ENCODE results near the gene DAAM1. TPM values are rescaled to one million over a fixed set of nuclear protein-coding genes. Genes with fewer than 3 reads are reported as not detected.
A peak's percentile ranks its signal among the peaks of the same experiment; 100 is the strongest.

Gene DAAM1
- total and polyA plus RNA-seq, 4 donors = 10.4 to 93.3 (median 60.8) TPM

DNA sequence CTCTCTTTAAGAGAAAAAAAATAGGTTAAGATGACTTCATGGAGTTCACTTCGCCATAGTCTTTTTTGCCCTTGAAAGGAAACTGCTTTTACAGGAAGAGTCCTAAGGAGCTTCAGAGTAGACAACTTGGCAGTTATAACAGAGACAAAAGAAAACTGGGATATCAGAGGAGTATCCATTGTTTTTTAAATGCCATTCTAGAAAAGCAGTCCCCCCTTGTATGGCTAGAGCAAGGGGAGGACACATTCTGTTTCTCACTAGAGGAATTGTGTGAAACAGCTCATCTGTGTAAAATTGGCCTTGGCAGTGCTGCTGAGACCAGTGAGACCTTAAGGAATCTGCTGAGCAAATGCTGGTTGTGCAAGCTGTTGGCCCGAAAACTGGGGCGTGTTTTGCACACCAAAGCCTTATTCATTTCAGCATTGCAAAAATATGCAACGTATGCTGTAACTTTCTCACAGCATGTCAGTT, 148.7 kb downstream of the DAAM1 start:
- ATAC-seq (ENCODE audit: low FRiP score) = peak; percentile 68
- H3K36me3 ChIP-seq (ENCODE audit: control insufficient read depth in 1 of 2, insufficient read depth in 2 of 2, low read length in 1 of 2) = no peaks in the 10 kb centered on the region
- H3K27me3 ChIP-seq (ENCODE audit: control insufficient read depth in 1 of 2, insufficient read depth in 2 of 2, low read length in 1 of 2) = no peaks in the 10 kb centered on the region
- H3K4me1 ChIP-seq (ENCODE audit: control insufficient read depth in 1 of 2, insufficient read depth in 2 of 2, low read length in 2 of 2) = peaks cover 7 to 9% of the 10 kb centered on the region in 2 donors
- intact Hi-C loops (cut with DNase I) = loop anchor here (10.0 kb wide), 2 partner anchors 62 to 702 kb away; partner anchors contain the start of gene DACT1 (in 1 of the 2)
- WGBS, 2 donors = 6 to 8% methylated on average over 4 of the region's 4 CpGs
- no peaks in the 10 kb centered on the region for H3K9me3 ChIP-seq (ENCODE audit: control insufficient read depth, low read length)
- peak; percentile 82 to 87 for DNase-seq
- no peak overlapping the region for H3K4me3 ChIP-seq (ENCODE audit: low read length in 2 of 2)
- H3K27ac ChIP-seq (ENCODE audit: low read depth in 1 of 2, low read length in 2 of 2) = peak overlapping the region; percentile 72 to 86

DNA sequence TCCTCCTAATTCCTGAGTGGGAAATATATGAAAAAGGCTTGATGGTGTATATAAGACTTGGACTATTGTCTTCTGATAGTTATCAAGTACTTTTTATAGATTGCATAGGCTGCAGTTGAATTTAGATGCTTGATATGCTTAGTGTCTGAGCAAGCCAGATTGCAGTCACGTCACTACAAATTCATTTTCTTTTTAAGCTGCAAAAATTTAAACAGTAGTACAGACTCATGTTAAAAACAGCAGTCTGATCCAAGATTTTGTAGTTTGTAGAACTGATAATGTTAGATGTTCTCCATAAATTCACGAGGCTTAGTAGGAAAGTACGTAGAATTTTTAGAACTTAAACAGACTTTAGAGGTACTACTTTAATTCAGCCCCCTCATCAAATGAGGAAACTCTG, 150.3 kb downstream of the DAAM1 start:
- no peak for ATAC-seq (ENCODE audit: low FRiP score)
- intact Hi-C loops (cut with DNase I) = loop anchor here (10.0 kb wide), 2 partner anchors 64 to 704 kb away; partner anchors contain the start of gene DACT1 (in 1 of the 2)
- 20 to 22% methylated on average over 3 of the region's 3 CpGs for WGBS, 2 donors
- no peak for DNase-seq
- Histone ChIP-seq H3K27me3 (ENCODE audit: control insufficient read depth in 1 of 2, insufficient read depth in 2 of 2, low read length in 1 of 2) (no peaks in the 10 kb centered on the region), H3K4me1 (ENCODE audit: control insufficient read depth in 1 of 2, insufficient read depth in 2 of 2, low read length in 2 of 2) (peaks cover 4 to 9% of the 10 kb centered on the region in 2 donors), H3K27ac (ENCODE audit: low read depth in 1 of 2, low read length in 2 of 2) (no peak overlapping the region), H3K9me3 (ENCODE audit: control insufficient read depth, low read length) (no peaks in the 10 kb centered on the region), H3K36me3 (ENCODE audit: control insufficient read depth in 1 of 2, insufficient read depth in 2 of 2, low read length in 1 of 2) (no peaks in the 10 kb centered on the region), H3K4me3 (ENCODE audit: low read length in 2 of 2) (no peak overlapping the region)

DNA sequence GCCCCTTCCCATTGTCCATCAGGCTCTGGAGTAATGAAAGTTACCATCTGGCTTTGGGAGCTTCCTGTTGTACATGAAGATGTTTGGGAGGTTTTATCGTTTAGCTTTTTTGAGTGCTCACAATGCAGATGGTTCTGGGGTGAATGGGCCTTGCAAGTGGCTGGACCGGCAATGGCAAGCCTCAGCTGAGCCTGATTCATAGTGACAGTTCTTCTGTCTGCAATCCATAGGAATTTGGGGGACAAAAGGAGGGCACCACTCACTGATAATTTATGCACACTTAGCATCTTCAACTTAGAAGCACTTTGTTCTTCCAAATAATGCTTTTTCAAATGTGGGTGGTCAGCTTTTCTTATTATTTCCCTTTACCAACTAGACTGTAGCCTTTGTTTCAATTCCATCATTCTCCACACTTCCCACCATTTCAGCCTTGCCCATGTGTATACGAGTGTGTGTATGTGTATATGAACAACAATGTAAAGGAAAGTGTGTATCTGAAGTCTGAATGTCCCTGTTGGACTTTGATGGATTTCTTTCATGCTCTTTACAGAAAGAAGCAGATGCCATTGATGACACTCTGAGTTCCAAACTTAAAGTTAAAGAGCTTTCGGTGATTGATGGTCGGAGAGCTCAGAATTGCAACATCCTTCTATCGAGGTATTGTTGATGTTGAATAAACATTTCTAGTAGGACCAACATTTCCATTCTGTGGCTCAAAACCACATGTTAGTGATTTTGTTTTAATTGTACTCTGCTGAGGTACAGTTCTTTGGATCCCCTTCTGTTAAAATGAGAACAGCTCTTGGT, 151.3 kb downstream of the DAAM1 start:
- intact Hi-C loops (cut with DNase I) = loop anchor here (10.0 kb wide), 2 partner anchors 65 to 705 kb away; partner anchors contain the start of gene DACT1 (in 1 of the 2)
- no peaks in the 10 kb centered on the region for H3K36me3 ChIP-seq (ENCODE audit: control insufficient read depth in 1 of 2, insufficient read depth in 2 of 2, low read length in 1 of 2)
- no peak overlapping the region for H3K4me3 ChIP-seq (ENCODE audit: low read length in 2 of 2)
- WGBS, 2 donors = 91 to 92% methylated on average over 6 of the region's 6 CpGs
- no peak for DNase-seq
- H3K27me3 ChIP-seq (ENCODE audit: control insufficient read depth in 1 of 2, insufficient read depth in 2 of 2, low read length in 1 of 2) = no peaks in the 10 kb centered on the region
- H3K4me1 ChIP-seq (ENCODE audit: control insufficient read depth in 1 of 2, insufficient read depth in 2 of 2, low read length in 2 of 2) = peaks cover 4 to 11% of the 10 kb centered on the region in 2 donors
- H3K27ac ChIP-seq (ENCODE audit: low read depth in 1 of 2, low read length in 2 of 2) = peak overlapping the region; percentile 28 to 62
- no peak for ATAC-seq (ENCODE audit: low FRiP score)
- H3K9me3 ChIP-seq (ENCODE audit: control insufficient read depth, low read length) = no peaks in the 10 kb centered on the region

DNA sequence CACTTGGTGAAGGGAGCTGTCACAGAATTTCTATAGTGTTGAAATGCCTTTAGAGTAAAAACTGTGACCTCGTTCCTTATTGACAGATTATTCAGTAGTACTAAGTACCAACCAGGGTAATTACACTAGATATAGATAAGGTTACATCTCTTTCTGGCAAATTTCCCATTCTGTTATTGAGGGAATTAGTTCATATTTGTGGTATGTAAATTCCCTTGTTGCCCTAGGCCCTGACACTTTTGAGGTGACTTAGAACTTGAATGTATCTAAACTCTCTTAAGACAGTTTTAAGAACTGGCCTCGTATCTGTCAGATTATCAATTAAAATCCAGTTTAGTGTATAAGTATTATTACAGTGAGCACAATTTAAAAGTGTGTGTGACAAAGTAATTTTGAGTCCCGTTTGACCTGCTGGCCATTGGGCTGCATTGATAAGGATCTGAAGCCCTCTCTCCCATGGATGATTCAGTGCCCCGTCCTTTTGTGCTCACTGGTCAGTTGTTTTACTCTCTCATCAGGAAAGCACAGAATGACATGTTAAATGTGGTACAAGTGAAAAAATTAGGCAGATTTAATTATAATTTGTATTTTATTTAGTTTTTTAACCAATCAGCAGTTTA, 153.5 kb downstream of the DAAM1 start:
- WGBS, 2 donors = 72 to 80% methylated on average over 4 of the region's 4 CpGs
- intact Hi-C loops (cut with DNase I) = loop anchor here in 1 of 2 donors (10.0 kb wide), 1 partner anchor 67 kb away; no protein-coding TSS in a partner anchor
- Histone ChIP-seq H3K4me1 (ENCODE audit: control insufficient read depth in 1 of 2, insufficient read depth in 2 of 2, low read length in 2 of 2) (peaks cover 4 to 20% of the 10 kb centered on the region in 2 donors), H3K4me3 (ENCODE audit: low read length in 2 of 2) (no peak overlapping the region), H3K27me3 (ENCODE audit: control insufficient read depth in 1 of 2, insufficient read depth in 2 of 2, low read length in 1 of 2) (no peaks in the 10 kb centered on the region), H3K27ac (ENCODE audit: low read depth in 1 of 2, low read length in 2 of 2) (no peak overlapping the region), H3K9me3 (ENCODE audit: control insufficient read depth, low read length) (no peaks in the 10 kb centered on the region), H3K36me3 (ENCODE audit: control insufficient read depth in 1 of 2, insufficient read depth in 2 of 2, low read length in 1 of 2) (no peaks in the 10 kb centered on the region)
- ATAC-seq (ENCODE audit: low FRiP score) (no peak), DNase-seq (no peak)

DNA sequence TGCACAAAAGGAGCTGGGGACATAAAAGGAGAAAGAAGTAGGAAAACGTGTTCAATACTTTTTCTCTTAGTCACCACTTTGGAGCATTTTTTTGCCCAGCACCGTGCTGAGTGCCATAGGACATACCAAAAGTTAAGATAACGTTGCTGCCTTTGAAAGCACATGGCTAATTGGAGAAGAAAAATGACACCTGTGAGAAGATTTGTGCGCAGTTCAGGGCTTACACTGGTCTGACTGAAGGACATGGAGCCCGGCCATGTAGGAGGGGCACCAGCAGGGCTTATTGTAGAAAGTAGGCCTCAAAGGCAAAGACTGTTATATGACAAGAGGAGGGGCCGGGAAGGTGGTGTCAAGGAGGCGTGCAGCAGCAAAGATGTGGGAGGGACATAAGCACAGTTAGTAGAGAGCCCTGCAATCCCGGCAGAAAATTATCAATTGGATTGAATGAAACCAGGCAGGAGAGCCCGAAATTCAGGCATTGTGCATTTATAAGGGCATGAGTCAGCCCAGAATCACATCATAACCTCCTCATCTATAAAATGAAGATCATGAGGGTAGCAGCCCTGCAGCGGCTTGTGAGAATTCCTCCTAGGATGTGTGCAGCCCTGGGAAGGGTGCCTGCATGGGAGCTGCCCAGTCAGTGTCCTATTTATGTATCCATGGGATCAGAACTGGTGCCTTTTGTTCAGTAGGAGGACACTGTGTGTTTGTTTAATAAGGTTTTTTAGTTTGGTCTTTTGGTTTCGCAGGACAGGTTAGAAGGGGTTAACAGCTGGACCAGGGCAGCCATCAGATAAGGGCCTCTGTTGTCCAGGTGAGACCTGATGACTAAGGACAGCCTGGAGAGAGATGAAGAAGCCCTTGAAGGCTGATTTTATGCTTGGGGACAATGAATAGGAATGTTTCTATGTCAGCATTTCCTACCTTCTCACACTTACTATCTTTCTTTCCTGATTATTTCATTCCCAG, 154.3 kb downstream of the DAAM1 start:
- no peaks in the 10 kb centered on the region for H3K36me3 ChIP-seq (ENCODE audit: control insufficient read depth in 1 of 2, insufficient read depth in 2 of 2, low read length in 1 of 2)
- H3K27me3 ChIP-seq (ENCODE audit: control insufficient read depth in 1 of 2, insufficient read depth in 2 of 2, low read length in 1 of 2) = no peaks in the 10 kb centered on the region
- ATAC-seq (ENCODE audit: low FRiP score) (no peak), DNase-seq (no peak)
- intact Hi-C loops (cut with DNase I) = loop anchor here in 1 of 2 donors (10.0 kb wide), 1 partner anchor 68 kb away; no protein-coding TSS in a partner anchor
- no peaks in the 10 kb centered on the region for H3K9me3 ChIP-seq (ENCODE audit: control insufficient read depth, low read length)
- 59% methylated on average over 11 of the region's 11 CpGs for WGBS, 2 donors
- peaks cover 4 to 20% of the 10 kb centered on the region in 2 donors for H3K4me1 ChIP-seq (ENCODE audit: control insufficient read depth in 1 of 2, insufficient read depth in 2 of 2, low read length in 2 of 2)
- H3K27ac ChIP-seq (ENCODE audit: low read depth in 1 of 2, low read length in 2 of 2) = peak overlapping the region in 1 of 2 donors; percentile 23
- no peak overlapping the region for H3K4me3 ChIP-seq (ENCODE audit: low read length in 2 of 2)

DNA sequence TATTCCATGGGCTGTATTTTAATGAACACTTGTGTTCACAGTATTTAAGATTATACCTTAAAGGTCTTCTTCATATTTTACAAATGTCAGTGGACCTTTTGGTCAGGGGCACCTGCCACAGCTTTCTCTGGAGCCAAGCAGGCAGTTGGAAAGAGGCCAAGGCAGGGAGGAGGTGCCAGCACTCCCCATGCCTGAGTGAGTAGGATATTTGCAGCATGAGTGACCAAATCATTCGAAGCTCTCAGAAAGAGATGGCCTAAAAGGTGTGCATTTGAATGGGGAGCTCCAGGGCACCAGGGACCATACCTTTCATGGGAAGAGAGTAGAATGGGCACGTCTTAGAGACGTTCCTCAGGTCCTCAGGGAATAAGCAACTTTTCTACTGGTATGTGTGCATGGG, 155.1 kb downstream of the DAAM1 start:
- H3K36me3 ChIP-seq (ENCODE audit: control insufficient read depth in 1 of 2, insufficient read depth in 2 of 2, low read length in 1 of 2) = no peaks in the 10 kb centered on the region
- no peaks in the 10 kb centered on the region for H3K27me3 ChIP-seq (ENCODE audit: control insufficient read depth in 1 of 2, insufficient read depth in 2 of 2, low read length in 1 of 2)
- no peak overlapping the region for H3K27ac ChIP-seq (ENCODE audit: low read depth in 1 of 2, low read length in 2 of 2)
- WGBS, 2 donors = 11 to 12% methylated on average over 3 of the region's 3 CpGs
- DNase-seq = peak in 1 of 2 donors; percentile 80
- H3K9me3 ChIP-seq (ENCODE audit: control insufficient read depth, low read length) = no peaks in the 10 kb centered on the region
- ATAC-seq (ENCODE audit: low FRiP score) = no peak
- H3K4me1 ChIP-seq (ENCODE audit: control insufficient read depth in 1 of 2, insufficient read depth in 2 of 2, low read length in 2 of 2) = peaks cover 4 to 20% of the 10 kb centered on the region in 2 donors
- intact Hi-C loops (cut with DNase I) = loop anchor here in 1 of 2 donors (10.0 kb wide), 1 partner anchor 69 kb away; no protein-coding TSS in a partner anchor
- H3K4me3 ChIP-seq (ENCODE audit: low read length in 2 of 2) = no peak overlapping the region

DNA sequence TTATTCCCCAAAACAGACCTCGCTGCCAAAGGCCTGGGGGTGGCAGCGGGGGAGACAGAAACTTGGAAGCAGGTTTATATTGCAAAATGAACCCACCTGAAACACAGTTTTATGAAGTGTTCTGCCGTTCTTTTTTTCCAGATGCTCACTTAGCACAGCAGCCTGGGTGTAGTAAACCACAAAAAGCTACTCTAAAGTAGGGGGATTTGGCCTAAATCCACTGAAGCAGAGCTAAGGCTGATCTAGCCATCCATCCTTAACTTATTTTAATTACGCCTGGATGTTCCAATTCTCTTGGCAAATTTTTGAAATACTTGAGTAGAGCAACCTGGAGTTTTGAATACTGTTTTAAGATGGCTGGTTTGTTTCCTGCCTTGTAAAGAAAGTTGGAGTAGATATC, 155.5 kb downstream of the DAAM1 start:
- no peak overlapping the region for H3K4me3 ChIP-seq (ENCODE audit: low read length in 2 of 2)
- H3K27me3 ChIP-seq (ENCODE audit: control insufficient read depth in 1 of 2, insufficient read depth in 2 of 2, low read length in 1 of 2) = no peaks in the 10 kb centered on the region
- H3K27ac ChIP-seq (ENCODE audit: low read depth in 1 of 2, low read length in 2 of 2) = peak overlapping the region; percentile 21 to 61
- intact Hi-C loops (cut with DNase I) = loop anchor here in 1 of 2 donors (10.0 kb wide), 1 partner anchor 69 kb away; no protein-coding TSS in a partner anchor
- DNase-seq = no peak
- H3K9me3 ChIP-seq (ENCODE audit: control insufficient read depth, low read length) = no peaks in the 10 kb centered on the region
- no peaks in the 10 kb centered on the region for H3K36me3 ChIP-seq (ENCODE audit: control insufficient read depth in 1 of 2, insufficient read depth in 2 of 2, low read length in 1 of 2)
- ATAC-seq (ENCODE audit: low FRiP score) = no peak
- peaks cover 4 to 20% of the 10 kb centered on the region in 2 donors for H3K4me1 ChIP-seq (ENCODE audit: control insufficient read depth in 1 of 2, insufficient read depth in 2 of 2, low read length in 2 of 2)
- WGBS, 2 donors = 47 to 52% methylated on average over 4 of the region's 4 CpGs
